LoVo (cell line): ENCODE results near the gene RACGAP1.

Source experiments
- DNase-seq: peaks from one replicate; pipeline ENCODE4 v3.0.0-alpha.2; 2016; ENCODE audit warnings: low spot score

The RACGAP1 gene

GRCh38 chr12:49968471-49968870 is 56.8 kb downstream of the RACGAP1 start:
- no peak for DNase-seq

- no peak for DNase-seq
Measured at GRCh38 chr12:49967777-49968250, 57.5 kb downstream of the RACGAP1 start.

GRCh38 chr12:49967042-49967776 is 58.1 kb downstream of the RACGAP1 start:
- peak; percentile 88 for DNase-seq

GRCh38 chr12:49966511-49967041 is 58.7 kb downstream of the RACGAP1 start:
- no peak for DNase-seq

GRCh38 chr12:49965836-49966235 is 59.5 kb downstream of the RACGAP1 start:
- no peak for DNase-seq

- no peak for DNase-seq
Measured at GRCh38 chr12:49964849-49965624, 60.3 kb downstream of the RACGAP1 start.

- no peak for DNase-seq
Measured at GRCh38 chr12:49963976-49964815, 61.1 kb downstream of the RACGAP1 start.

GRCh38 chr12:49962861-49963765 is 62.2 kb downstream of the RACGAP1 start:
- peak; percentile 69 for DNase-seq

GRCh38 chr12:49961993-49962764 is 63.1 kb downstream of the RACGAP1 start:
- no peak for DNase-seq

GRCh38 chr12:49961111-49961922 is 64.0 kb downstream of the RACGAP1 start, which contains the start of gene AQP5:
AQP5 (plus strand) TSS chr12:49961872; CDS start chr12:49962018, 146 bp downstream.
- DNase-seq = no peak

GRCh38 chr12:49960474-49961110 is 64.7 kb downstream of the RACGAP1 start:
- no peak for DNase-seq

GRCh38 chr12:49959685-49960473 is 65.4 kb downstream of the RACGAP1 start:
- peak; percentile 84 for DNase-seq

- no peak for DNase-seq
Measured at GRCh38 chr12:49957570-49957967, 67.7 kb downstream of the RACGAP1 start.

- DNase-seq = no peak
Measured at GRCh38 chr12:49956663-49957569, 68.4 kb downstream of the RACGAP1 start.

GRCh38 chr12:49955899-49956662 is 69.2 kb downstream of the RACGAP1 start:
- DNase-seq = no peak
